ENCODE measurements around the gene GAREM1.

Gene GAREM1

GRCh38 chr18:32459361-32460101, 11.2 kb downstream of the GAREM1 start:
- no peak for DNase-seq

GRCh38 chr18:32455361-32455760, 15.3 kb downstream of the GAREM1 start:
- DNase-seq = no peak

GRCh38 chr18:32454593-32454992, 16.1 kb downstream of the GAREM1 start:
- no peak for DNase-seq

GRCh38 chr18:32450874-32451273, 19.8 kb downstream of the GAREM1 start:
- DNase-seq = no peak

GRCh38 chr18:32450026-32450691, 20.5 kb downstream of the GAREM1 start:
- no peak for DNase-seq

GRCh38 chr18:32446780-32447179, 23.9 kb downstream of the GAREM1 start:
- peak in 2 of 56 donors; percentile 27 to 31 for DNase-seq

GRCh38 chr18:32445846-32446245, 24.8 kb downstream of the GAREM1 start:
- no peak for DNase-seq

GRCh38 chr18:32443706-32444215, 26.9 kb downstream of the GAREM1 start:
- DNase-seq = no peak

GRCh38 chr18:32443033-32443705, 27.5 kb downstream of the GAREM1 start:
- DNase-seq = no peak

- no peak for DNase-seq
Measured at GRCh38 chr18:32442575-32442974, 28.1 kb downstream of the GAREM1 start.

- DNase-seq = peak in 11 of 56 donors; percentile 13 to 44 (median 22)
Measured at GRCh38 chr18:32441533-32441932, 29.1 kb downstream of the GAREM1 start.

GRCh38 chr18:32440518-32440917, 30.2 kb downstream of the GAREM1 start:
- no peak for DNase-seq

- peak in 24 of 56 donors; percentile 2 to 59 (median 22) for DNase-seq
Measured at GRCh38 chr18:32439802-32440201, 30.9 kb downstream of the GAREM1 start.

- no peak for DNase-seq
Measured at GRCh38 chr18:32439241-32439640, 31.4 kb downstream of the GAREM1 start.

- peak in 1 of 56 donors; percentile 7 for DNase-seq
Measured at GRCh38 chr18:32438173-32438572, 32.5 kb downstream of the GAREM1 start.

- no peak for DNase-seq
Measured at GRCh38 chr18:32437100-32437834, 33.4 kb downstream of the GAREM1 start.

- no peak for DNase-seq
Measured at GRCh38 chr18:32435631-32436500, 34.8 kb downstream of the GAREM1 start.

GRCh38 chr18:32431753-32432152, 38.9 kb downstream of the GAREM1 start:
- DNase-seq = no peak

- no peak for DNase-seq
Measured at GRCh38 chr18:32429402-32429801, 41.3 kb downstream of the GAREM1 start.

All from nucleus accumbens (tissue), 56 donors.